SH-SY5Y (cell line): ENCODE measurements around the gene COL1A1.

Source experiments
- GATA2 ChIP-seq: IDR thresholded peaks from 2 replicates; pipeline ENCODE4 v1.6.1; 2011; ENCODE audit warnings: mild to moderate bottlenecking, low read depth, low read length
- GATA3 ChIP-seq: IDR thresholded peaks from 2 replicates; pipeline ENCODE4 v1.6.1; 2011; ENCODE audit warnings: low read depth, mild to moderate bottlenecking, low read length, moderate library complexity

COL1A1 gene

DNA sequence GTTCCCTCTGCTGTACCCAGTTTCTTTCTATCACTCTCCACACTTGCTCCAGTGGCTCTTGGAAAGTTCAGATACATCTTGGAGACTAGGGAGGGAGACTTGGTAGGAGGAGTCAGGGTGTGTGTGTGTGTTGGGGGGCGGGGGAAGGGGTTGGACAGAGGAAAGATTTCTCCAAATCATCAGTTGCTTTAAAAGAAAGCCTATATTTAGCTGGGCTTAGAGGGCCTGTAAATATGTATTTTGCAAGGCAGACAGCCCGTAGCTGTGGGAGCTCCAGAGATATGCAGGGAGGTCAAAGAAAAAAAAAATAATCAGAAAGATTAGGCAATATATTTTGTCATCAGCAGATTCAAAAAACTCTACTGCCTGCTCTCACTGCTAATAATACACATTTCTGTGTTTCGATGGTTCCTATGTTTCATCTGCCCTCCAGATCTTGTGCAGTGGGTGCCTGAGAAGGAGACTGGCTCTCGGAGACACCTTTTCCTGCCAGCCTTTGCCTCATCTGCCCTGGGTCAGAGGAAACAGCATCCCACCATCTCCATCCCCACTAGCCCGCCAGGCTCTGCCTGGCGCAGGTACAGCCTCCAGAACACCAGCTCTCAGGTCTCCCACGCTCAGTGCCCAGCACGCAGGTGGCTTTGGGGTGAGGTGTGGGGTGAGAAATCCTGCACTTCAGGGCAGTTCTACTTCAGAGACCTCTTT lies 46.2 kb downstream of the COL1A1 start:
- TF ChIP-seq GATA2 (no peak), GATA3 (no peak)

DNA sequence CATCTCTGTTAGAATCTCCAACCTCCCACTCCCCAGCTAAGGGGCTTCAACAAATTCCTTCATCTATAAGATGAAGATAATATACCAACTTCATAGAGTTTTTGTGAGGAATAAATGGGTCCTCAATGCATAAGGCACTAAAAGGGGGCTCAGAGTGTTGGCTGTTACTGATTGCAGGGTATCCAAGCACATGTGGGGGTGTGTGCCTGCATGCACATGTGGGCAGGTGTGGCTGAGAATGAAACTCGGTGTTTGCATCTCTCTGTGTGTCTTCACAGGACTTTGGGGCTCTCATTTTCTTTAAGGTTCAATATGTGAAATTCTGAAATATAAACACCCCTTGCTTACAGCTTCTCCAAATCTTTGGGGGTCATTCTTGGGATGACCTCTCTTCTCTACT lies 46.8 kb downstream of the COL1A1 start:
- TF ChIP-seq GATA3, result no peak
- TF ChIP-seq GATA2, result no peak

DNA sequence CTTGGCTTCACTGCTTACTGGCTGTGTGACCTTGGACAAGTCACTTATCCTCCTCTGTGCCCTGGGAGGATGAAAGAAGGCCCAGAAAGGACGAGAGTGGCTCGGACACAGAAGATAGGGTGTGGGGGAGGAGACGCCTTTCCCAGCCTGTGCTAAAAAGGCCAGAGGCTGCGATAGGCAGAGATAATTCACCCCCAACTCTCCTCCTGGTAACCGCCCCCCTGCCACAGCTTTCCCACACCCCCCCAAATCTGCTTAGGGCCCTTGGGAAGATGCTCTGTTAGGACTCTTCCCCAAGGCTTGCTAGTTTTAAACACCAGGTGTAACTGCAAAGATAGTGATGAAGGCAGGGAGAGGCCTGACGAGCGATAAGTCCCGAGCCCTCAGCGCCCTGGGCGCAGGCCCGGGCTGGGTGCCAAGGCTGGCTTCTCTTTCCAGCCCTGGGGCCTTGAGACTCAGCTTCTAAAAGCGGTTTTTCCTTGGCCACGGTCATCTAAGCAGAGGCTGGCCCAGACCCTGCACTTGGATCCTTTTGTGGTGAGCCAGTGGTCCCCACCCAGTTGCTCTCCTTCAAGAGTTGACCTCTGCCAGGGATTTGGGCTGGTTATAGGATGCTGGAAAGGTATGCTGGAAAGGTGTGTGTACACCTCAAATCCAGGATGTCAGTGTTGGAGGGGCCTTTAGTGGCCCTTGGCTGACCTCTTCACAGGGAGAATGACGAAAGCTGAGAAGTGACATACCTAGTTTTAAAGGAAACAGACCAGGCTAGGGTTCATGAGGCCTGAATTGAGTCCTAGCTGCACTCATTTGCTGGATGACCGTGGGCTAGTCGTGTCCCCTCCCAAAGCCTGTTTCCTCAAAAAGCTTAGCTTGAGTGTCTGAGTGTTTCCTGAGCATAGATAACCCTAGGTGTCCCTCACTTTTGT lies 47.5 kb downstream of the COL1A1 start:
- TF ChIP-seq GATA3 (no peak), GATA2 (no peak)

DNA sequence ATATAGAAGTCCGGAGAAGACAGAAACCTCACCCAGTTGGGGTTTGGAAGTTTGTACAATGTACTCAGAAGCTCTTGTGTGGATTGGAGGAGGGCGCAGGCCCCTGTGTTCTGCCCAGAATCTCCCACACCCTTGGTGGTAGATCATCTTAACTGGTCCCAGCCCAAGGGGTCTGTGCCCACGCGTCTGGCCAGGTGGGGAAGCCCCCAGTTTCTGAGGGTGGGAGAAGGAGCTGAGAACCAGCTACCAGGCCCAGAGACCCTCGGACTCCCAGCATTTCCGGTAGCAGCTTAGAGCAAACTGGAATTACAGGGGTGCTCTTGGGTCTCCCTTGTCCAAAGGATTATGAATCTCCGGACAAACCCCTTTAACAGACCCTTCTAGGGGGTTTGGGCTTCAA lies 48.7 kb downstream of the COL1A1 start:
- TF ChIP-seq GATA2 (no peak), GATA3 (no peak)

DNA sequence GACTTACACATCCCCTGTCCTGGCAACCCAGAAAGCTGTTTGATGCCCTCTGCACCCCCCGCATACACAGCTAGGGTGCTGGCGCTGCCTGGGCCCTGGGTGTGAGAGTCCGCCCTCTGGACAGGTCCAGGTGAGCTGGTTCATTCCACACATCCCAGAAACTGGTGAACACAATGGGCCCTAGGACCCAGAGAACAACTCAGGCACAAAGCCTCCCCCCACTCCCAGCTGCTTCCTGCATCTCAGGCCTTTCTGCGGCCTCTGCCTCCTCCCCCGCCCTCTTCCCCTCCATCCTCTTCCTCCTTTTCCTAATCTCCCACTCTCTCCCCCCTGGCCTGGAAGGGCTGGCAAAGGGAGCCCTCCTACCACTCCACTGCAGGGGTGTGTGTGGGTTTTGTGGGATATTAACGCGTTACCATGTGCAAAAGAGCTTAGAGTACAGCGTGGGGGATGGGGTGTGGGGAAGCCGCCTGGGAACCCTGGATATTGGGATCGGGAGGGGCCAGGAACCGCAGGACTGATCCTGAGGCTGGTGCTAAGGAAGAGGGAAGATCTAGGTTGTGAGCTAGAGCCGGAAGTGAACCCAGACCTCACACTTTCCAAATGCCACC lies 49.4 kb downstream of the COL1A1 start:
- no peak for TF ChIP-seq GATA2

DNA sequence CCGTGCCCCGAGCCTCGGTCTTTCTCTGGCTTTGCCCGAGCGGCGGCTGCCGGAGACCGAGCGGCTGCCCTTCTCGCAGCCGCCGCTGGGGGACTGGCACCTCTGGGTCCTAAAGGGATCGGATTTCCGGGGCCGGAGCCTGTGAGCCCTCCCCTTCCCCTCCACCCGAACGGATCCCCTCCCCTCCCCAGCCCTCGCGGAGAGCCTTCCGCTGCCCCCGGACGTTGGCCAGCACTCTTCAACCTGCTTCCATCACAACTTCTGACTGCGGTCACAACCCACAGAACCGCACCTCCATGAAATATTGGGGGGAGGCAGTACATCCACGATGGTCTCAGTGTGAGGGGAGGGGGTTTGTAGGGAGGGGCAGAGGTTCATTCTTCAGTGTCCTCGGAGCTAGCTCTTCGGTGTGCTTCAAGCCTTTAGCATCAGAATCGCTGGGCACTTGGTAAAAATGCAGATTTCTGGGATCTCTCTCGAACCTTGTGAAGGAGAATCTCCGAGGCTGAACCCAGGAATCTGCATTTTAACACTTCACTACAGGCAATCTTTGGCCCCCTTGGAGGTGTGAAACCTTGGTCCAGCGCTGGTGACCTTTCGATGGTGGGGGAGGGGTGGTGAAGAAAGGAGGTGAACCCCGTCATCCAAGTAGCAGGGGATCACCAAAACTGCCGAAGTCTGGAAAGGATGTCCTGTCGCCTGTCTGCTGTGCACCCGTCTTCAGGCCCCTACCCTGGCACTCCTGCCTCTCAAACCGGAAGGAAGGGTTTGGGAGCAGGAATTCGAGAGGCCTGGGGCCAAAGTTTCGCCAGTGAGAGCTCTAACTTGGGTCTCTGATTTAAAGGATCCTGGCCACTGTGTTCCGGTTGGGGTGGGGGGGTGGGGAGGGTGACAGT lies 50.1 kb downstream of the COL1A1 start:
- TF ChIP-seq GATA3 (no peak), GATA2 (no peak)

DNA sequence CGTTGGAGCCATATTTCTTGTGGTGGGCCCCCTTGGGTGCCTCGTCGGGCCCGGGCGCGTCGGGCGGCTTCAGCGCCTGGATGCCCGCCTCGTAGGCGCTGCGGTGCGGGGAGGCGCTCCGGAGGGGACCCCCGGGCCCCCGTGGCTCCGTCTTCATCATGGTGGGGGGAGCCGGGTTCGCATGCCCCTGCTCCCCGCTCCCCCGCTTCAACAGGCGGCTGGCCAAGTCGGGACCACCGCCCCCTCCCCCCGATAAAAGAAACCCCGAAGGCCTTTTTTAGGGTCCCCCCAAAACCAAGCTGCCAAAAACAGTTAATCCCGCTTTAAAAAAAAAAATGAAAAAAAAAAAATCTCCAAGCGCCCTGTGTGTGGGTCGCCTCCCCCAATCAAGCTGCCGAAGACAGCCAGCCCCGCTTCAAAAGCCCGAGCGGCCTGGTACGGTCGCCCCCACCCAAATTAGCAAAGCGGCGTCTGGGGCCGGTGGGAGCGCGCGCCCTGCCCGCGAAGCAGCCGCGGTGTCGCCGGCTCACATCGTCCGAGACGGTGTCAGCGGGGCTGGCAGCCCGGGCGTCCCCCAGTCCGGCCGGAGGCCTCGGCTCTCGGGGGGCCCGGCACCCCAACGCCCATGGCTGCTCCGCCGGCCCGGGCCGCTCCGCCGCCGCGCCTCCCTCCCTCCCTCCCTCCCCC lies 50.9 kb downstream of the COL1A1 start, which contains the start of gene PPP1R9B:
Gene PPP1R9B, minus strand, starts transcription at position 324 of the 687 bp plus-strand sequence. Its CDS starts 164 bp downstream, at position 160.
- TF ChIP-seq GATA3 (no peak), GATA2 (no peak)

DNA sequence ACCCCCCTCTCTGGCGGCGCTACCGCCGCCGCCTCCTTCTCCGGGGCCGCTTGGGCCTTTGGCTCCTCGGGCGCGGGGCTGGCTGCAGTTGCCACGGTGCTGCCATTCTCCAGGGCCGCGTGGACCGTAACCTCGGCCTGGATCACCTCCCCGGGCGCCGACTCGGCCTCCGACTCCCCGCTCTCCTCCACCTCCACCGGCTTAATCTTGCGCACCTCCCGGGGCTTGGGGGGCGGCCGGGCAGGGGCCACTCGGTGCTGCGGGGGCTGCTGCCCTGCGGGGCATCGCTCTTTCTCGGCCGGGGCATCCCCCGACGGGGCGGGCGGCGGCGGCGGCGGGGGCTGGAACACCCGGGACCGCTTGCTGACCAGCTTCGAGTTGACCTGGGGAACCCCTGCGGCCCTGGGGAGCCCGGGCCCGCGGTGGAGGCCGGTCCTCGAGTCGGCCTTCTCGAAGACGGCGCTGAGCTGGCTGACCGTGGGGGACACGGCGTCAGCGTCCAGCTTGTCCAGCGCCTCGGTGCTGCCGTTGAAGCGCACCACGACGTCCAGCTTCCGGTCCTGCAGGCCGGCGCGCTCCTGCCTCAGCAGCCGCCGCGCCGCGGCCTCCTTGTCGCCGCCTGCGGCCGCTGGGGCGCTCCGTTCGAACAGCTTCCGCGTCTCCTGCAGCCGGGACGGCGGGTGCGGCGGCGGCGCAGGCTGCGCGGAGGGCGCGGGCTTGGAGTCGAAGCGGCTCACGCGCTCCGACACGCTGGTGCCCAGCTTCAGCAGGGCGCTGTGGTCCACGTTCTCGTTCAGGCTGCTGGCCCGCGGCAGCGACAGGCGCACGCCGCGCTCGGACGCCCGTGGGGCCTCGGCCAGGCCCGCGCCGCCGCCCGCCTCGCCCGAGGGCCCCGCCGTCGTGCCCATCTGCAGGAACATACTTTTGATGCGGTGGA lies 51.7 kb downstream of the COL1A1 start:
- TF ChIP-seq GATA3 (no peak), GATA2 (no peak)

DNA sequence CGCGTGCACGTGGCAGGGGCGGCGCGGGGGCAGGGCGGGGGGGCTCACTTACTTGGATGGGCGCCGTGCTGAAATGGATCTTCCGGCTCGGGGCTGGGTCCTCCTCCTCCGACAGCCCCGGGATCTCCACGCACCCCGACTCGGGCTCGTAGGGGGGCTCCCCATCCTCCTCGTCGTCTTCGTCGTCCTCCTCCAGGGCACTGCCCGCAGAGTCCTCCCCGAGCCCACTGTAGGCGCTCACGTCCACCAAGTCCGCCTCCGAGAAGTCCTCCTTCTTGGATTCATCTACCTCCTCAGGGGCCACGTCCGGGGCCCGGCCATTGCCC lies 52.4 kb downstream of the COL1A1 start:
- TF ChIP-seq GATA2 (no peak), GATA3 (no peak)

DNA sequence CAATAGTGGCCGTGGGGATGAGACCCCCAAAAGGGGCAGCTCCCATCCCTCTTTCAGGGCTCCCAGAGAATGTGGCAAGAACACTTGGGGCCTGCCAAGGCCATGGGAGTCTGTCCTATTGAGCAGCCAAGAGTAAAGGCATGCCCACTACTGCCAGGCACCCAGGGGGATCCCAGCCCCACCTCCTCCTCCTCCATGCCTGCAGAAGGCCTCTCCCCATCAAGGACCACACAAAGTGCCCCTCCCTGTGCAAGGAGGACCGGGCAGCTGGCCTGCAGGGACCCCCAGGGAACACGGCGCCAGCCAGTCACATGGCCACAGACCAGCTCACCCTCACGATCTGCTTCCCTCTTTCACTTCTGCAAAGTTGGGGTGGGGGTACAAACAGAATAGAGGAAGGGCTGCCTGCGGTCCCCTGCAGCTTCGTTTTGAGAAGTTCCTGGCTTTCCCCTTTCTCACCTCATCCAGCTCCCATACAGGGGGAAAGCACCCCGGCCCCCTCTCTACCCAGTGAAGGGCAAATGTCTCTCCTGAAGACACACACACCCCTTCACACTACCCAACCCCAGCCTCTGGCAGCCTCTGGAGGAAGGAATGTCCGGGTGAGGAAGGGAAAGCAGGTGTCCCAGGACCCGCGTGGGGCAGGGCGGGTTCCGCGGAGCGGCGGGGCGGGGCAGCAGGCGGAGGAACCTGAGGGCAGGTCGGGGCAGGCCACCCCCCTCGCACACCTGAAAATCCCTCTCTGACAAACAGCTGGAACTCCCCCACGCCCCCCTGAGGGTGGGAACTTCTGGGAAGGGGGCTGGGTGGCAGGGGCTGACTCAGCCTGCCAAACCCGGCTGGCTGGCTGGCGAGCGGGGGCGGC lies 53.0 kb downstream of the COL1A1 start:
- TF ChIP-seq GATA3 (no peak), GATA2 (no peak)

DNA sequence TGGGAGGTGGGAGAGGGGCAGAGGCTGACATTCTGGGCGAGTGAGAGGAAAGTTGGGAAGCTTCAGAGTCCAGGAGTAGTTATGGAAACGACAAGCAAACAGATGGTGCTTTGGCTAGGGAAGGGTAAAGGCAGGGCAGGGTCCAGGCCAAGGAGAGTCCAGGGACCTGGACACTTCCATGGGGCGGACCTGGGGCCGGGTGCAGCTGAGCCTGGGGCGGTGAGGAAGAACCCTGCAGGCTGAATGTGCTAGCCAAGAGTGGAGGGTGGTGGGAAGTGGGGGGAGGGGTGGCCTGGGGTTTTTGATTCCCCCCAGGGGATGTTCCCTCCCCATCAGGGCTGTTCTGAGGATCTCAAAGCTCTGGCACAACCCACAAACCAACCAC lies 53.6 kb downstream of the COL1A1 start:
- TF ChIP-seq GATA2, result no peak
- no peak for TF ChIP-seq GATA3
